CD4-positive, alpha-beta T cell treated with Interleukin-17A for 4 hours (primary cell): Measurements from ENCODE around the gene SMYD3.

Experiments used
- DNase-seq: peaks from one replicate; pipeline ENCODE4 v3.0.0-alpha.2; 2020; ENCODE audit warnings: mixed read lengths

SMYD3 gene

DNA sequence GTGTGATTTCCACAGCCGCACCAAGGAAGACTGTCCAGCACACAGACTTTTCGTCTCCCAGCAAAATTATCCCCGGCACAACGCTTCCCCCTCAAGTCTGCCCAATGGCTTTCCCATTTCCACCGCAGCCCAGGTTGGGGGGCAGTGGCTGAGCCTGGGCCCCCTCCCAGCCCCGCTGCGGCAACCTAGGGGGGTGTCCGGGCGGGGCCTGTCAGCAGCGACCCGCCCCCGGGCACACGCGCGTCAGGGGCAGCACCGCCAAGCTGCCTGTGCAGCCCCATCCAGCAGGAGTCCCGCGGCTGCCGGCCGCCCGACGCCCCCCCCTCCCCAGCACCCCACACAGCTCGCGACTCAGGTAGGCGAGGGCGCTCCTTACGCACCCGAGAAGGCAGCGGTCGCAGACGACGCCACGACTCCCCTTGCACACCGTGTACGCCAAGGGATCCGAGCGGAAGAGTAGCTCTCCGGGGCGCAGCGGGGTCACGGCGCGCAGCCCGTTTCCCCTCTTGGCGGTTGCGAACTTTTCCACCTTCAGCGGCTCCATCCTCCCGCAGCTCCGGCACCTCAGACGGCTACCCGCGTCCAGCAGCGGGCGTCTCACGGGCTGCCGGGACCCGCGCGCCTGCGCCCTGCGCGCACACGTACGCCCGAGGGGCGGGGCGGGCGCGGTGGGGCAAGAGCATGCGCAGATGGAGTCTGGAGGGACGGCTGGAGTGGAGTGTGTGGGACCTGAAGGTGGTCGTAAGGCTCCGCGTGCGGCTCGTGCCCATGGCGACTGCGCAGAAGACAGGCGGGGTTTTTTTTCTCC is at the start of gene SMYD3:
SMYD3 (minus strand) TSS at position 606 of the 808 bp plus-strand sequence.
- DNase-seq = peak; percentile 90

DNA sequence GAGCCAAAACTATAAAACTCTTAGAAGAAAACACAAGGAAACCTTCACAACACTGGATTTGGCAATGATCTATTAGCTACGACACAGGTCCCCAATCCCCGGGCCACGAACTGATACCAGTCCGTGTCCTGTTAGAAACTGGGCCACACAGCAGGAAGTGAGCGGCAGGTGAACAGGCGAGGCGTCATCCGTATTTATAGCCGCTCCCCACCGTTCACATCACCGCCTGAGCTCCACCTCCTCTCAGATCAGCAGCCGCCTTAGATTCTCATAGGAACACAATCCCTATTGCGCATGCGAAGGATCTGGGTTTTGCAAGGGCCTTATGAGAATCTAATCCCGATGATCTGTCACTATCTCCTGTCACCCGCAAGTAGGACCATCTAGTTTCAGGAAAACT is 47.1 kb upstream of the SMYD3 start:
- DNase-seq = no peak

DNA sequence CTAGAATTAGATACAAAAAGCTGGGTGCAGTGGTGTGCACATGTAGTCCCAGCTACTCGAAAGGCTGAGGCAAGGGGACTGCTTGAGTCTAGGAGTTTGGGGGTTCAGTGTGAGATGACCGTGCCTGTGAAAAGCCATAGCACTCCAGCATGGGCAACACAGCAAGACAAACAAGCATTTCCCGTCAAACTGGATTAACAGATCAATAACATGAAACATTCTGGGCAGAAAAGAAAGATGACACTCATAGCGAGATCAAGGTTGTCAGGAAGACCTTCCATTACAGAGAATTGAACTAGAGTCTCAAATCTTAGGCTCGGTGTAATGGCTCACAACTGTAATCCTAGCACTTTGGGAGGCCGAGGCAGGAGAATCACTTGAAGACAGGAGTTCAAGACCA is 45.0 kb upstream of the SMYD3 start:
- DNase-seq = no peak

DNA sequence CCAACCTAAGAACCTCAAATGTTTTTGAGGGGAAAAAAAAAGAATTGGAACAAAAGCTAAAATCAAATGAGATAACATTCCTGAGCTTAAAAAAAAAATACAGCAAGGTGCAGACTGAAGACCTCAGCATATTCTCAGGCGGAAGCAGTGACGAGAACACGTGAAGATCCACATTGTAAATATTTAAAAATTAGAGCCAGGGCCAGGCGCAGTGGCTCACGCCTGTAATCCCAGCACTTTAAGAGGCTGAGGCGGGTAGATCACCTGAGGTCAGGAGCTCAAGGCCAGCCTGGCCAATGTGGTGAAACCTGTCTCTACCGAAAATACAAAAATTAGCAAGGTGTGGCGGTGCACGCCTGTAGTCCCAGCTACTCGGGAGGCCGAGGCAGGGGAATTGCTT is 43.3 kb upstream of the SMYD3 start:
- DNase-seq = no peak

DNA sequence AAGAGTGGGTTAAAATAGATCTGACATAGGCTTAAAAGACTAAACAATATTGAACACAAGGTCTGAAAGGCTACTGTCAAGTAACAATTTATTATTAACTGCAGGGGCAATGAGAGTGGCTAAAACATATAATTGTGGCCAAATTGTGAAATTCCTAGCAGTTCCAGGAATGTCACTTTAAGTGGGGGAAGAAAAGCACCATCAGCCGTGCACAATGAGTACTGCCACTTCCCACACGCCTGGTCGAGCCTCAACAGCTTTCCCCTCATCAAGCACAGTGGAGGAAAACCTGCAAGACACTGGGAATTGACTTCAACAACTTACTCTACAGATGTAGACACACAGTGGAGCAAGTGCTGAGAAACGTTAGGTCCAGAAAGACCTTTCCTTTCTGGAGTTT is 42.6 kb upstream of the SMYD3 start:
- no peak for DNase-seq

DNA sequence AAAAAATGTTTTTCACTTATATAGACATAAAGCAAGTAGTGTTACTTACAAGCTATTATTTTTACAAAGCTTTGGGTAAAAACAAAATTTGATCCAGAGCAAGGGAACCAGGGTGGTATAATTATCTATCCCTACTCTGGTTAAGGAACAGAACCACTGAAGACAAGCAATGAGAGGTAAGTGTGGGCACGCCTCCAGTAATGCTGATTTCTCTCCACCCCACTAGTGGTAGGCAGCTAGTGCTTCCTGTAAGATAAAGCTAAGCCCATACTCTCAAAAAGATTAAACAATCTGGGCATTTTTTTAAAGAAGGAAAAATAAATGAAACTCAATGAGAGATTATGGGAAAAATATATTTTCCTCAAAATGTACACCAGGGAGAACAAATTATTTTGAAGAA is 36.9 kb upstream of the SMYD3 start:
- no peak for DNase-seq

DNA sequence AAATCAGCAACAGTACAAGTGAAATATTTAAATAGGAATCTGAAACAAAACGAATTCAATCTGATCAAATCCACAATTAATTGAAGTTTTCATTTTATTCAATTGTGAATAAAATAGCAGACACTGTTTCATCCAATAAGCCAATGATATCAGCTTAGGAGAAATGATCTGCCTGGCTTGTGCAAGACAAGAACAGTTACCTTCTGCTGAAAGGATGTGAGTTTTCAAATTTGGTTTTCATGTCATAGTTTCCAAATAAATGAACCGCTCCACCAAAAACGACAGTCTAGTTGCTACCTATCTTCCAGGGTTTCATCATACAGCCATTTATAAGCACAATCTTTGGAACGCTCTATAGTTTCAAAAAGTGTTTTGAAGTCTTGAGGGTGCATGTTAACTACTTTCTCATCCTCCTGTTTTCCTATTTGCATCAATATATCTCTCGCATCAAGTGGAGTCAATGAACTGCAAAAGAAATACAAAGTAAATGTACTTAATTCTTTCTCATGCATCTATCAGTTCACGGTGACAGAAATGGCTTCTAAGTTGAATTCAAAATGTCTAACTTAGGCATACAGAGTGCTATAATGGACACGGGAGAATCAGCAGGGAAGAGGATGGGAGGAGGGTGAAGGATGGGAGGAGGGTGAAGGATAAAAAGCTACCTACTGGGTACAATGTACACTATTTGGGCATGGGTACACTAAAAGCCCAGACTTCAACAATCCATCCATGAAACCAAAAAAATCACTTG is 33.8 kb upstream of the SMYD3 start:
- DNase-seq = no peak

DNA sequence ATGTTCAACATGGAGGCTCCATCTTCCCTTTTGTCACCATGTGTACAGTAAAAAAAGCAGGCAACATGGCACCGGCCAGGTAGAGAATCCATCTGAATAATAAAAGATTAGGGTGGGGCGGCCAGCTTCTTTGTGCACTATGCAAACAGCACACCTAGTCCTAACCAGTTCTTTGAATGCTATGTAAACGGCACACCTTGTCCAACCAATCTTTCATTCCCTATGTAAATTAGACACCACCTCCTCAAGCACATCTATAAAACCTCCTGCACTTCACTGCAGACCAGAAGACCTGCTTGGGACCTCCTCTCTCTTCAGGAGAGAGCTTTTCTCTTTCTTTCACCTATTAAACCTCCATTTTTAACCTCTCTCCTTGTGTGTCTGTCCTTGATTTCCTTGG is 30.8 kb upstream of the SMYD3 start:
- DNase-seq = no peak

DNA sequence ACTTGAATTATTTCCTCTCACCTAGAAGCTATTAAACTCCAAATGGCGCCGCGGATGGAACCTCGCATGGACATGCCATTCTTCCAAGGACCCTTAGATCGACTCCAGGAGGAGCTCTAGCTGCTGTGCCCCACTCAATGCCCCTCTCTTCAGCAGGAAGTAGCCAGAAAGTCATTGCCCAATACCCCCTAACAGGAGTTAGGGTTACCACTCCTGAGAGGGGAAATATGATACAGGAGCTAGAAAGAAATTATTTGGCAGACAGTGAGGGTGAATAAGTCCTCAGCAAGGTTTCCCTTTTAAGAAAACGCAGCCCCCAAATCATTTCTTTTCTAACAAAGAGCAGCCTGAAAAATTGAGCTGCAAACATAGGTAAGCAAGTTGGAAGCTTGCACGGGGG is 30.4 kb upstream of the SMYD3 start:
- DNase-seq = no peak

DNA sequence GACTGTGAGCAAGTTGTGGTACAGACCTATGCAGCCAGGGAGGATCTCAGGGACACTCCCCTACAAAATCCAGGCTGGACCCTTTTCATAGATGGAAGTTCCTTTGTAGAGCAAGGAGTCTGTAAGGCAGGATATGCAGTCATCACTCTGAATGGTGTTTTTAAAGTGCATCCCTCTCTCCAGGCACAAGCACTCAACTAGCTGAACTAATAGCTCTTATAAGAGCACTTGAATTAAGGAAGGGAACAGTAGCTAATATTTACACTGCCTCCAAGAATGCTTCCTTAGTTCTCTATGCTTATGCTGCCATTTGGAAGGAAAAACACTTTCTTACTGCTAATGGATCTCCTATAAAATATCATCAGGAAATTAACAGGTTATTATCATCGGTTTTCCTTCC is 27.0 kb upstream of the SMYD3 start:
- no peak for DNase-seq

DNA sequence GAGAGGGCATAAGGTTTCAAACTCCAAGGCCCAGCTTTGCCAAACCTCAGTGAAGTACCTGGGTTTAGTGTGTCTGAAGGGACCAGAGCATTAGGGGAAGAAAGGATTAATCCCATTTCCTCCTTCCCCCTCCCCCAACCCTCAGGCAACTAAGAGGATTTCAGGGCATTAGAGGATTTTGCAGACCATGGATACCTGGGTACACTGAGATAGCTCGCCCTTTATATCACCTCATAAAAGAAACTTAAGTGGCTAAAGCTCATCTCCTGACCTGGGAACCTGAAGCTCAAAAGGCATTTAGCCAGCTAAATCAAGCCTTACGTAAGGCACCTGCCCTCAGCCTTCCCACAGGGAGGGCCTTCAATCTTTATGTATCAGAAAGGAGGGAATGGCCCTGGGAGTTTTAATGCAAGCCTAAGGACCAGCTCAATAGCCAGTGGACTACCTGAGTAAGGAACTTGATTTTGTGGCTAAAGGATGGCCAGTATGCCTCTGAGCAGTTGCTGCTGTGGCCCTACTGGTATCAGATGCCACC is 26.4 kb upstream of the SMYD3 start:
- DNase-seq = no peak

DNA sequence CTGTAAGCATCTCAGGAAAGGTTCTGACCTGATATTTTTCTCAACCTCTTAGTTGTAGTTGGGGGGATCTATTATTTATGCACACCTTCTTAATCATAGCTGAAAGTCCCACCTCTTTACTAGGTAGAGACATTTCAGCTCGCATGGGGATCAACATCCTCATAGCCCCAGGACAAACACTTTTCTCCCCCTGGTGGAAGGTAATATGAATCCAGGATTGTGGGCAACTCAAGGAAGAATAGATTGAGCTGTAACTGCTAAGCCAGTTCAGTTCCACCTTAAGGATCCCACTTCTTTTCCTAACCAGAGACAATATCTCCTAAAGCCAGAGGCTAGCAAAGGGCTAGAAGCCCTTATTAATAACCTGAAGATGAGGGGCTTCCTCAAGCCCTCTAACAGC is 25.4 kb upstream of the SMYD3 start:
- DNase-seq = no peak

DNA sequence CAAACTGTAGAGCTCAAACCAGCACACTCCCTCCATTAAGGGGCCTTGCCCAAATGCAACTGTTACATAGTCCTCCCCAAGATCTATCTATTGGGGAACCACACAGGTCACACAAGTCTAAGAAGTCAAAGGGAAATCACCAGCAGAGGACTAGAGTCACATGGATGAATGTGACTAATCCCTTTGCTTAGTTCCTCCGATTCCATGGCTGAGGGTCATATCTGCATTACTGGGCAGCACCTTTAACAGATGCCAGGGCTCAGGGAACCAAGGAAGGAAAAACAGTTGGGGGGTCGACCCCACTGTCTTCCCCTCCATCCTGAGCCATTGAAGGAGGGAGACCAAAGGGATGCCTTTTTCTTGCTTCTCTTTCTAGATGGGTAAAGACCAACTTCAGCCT is 23.4 kb upstream of the SMYD3 start:
- no peak for DNase-seq

DNA sequence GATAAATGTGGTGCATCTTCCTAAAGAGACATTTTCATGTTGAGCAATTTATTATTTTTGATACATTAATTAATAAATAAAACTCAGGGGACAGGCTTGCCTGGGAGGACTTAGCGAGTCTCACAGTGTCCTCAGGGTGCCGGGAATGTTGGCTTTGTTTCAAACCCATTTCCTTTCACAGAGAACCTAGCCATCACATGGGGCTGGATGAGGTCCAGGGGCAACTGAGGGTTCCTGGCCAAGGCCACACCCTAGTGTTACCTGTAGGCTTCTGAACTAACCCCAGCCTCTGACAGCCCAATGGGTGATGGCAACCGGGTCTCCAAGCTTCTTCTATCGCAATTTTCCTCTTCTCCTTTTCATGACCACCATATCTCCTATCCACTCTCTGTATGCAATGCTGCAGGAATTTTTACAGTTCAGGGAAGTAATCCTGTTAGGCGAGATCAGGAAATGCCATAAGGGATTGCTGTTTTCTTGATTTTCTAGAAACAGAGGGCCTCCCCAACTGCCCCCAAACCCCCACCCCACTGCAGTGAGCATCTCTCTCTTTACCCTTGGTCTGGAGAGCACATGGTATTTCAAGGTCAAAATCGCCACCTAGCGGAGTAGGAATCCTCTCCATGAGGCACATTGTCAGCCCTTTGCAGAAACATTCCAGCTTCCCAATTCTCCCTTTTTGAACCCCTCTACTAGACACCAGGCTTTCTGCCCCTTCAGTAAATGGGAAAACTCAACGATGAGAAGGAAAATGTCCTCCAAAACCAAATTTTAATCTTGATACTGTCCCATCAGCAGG is 22.1 kb upstream of the SMYD3 start:
- DNase-seq = no peak

DNA sequence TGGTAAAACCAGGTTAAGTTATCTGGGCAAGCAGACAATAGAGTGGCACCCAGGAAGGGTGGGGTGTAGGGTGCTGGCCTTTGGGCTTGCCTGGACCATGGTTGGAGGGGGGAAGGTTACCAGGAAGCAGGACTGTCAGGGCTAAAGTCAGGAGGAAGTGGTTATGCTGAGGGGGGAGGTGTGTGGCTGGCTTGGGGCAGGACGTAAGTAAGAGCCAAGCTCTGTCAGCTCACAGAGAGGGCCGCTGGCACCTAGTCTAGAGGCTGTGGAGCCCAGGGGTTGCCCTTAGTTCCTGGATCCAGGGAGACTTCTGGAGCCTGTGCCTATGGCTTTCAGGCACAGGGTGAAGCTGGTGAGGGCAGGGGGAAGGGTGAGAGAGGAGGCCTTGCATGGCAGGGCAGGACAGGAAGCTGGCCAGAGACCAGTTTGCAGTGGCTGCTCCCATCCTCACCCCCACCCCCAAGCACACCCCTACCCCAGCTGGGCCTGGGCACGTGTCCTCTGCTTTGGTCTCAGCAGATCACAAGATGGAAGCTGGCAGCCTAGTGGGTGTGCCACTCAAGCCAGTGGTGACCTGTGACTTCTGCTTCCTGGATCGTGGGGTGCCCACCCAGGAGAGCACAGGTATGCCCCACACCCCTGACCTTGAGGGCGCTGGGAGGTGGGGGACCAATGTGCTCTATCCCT is 20.5 kb upstream of the SMYD3 start:
- DNase-seq = no peak

DNA sequence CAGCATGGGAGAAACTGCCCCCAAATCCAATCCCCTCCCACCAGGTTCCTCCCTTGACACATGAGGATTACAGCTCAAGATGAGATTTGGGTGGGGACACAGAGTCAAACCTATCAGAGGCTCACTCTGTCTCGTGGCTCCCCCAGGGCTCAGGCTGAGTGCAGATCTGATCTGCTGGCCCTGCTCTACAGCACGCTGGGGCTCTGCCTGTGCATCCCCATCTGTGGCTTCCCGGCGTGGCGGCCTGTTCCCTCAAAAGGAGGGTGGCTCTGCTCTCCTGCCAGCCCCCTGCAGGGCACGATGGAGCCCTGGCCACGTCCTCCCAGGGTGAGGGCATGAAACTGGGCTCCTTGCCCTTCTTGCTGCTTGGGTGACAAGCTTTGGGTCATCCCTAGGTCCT is 19.8 kb upstream of the SMYD3 start:
- DNase-seq = no peak

DNA sequence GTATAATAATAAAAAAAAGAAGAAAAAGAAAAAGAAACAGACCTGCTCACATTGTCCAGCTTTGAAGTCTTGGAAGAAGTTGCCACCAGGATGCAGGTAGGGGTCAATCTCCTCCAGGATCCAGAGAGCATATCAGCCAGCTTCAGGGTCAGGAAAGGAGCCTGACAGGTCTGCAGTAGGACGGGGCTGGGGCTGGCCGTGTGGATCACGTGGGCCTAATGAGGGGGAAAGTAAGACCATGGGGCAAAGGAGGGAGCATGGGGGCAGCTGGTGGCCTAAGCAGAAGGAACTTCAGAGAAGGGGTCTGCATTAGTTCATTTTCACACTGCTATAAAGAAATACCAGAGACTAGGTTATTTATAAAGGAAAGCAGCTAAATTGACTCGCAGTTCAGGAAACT is 19.3 kb upstream of the SMYD3 start:
- no peak for DNase-seq

DNA sequence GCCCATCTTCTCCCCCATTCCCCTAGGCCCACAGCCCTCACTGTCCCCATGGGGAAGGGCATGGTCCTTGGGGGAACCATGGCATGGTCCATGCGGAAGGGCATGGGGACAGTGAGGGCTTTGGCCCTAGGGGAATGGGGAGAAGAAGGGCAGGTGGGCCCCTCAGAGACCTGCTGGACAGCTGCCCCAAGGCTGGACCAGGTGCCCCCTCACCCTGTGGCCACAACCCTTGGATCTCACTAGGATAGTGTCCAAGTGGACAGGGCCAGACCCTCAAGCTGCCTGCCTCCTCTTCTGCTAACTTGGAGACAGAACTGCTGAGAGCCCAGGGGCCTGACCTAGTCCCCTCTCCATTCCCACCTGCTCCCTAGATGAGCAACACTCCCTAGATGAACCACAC is 12.4 kb upstream of the SMYD3 start:
- no peak for DNase-seq

DNA sequence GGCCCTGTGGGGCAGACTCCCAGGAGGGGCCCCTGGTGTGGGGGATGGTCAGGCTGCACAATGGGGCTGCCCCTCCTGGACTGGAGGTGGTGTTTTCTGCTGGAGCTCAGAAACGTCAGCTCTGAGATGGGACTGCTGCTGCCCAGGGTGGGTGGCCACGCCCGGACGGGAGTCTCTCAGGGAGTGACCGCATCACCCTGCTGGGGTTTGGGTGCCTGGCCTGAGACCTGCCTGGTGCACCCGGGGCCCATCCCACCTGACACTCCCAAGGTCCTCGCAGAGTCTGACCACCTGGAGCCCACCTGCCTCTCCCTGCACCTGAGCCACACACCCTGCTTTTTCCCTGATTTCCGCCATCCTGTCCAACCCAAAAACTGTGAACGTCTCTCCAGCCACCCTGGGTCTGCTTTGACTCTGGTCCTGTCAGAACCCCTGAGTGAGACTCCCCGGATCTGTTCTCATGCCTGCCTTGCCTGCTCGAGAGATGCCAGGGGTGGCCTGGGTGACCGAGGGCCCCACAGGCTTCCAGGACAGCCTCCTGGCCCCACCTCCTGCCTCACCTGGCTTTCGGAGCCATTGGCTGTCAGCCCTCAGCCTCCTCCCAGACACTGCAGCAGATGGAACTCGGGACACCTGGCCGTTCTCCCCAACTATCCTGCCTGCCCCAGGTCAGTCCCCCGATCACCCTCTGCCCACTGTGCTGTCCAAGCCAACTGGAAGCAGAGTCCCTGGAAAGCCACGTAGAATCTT is 11.6 kb upstream of the SMYD3 start:
- DNase-seq = no peak

DNA sequence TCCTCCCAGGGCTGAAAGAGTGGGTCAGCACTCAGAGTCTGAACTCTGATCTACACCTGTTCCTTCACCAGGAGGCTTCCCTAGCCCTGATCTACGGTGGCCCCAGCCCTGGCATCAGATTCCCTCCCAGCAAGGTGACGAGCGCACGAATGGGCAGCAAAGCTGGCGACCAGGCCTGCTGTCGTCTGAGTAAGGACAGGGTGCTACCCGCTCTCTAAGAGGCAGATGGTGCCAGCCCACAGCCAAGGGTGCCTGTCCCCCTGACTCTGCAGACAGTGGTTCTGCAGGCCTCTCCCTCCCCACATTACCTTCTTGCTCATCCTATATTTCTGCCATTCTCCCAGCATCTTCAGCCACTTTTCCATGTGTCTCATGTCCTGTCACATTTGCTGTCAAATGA is 10.3 kb upstream of the SMYD3 start:
- DNase-seq = no peak

DNA sequence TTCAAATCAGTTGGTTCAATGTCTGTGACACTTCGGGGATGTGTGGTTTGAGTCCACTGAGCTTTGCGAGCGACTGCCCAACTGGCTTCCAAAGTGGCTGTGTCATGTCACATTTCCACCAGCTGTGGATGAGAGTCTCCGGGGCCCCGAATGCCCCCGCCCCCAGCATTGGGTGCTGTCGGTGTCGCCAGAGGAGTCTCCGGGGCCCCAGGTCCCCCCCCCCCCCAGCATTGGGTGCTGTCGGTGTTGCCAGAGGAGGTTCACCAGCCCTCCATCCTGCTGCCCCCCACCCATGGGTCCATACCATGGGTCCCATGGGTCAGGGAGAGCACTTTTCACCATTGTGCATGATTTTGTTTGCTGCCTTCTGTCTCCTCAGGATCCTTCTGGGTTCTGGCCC is 9.0 kb upstream of the SMYD3 start:
- DNase-seq = no peak

DNA sequence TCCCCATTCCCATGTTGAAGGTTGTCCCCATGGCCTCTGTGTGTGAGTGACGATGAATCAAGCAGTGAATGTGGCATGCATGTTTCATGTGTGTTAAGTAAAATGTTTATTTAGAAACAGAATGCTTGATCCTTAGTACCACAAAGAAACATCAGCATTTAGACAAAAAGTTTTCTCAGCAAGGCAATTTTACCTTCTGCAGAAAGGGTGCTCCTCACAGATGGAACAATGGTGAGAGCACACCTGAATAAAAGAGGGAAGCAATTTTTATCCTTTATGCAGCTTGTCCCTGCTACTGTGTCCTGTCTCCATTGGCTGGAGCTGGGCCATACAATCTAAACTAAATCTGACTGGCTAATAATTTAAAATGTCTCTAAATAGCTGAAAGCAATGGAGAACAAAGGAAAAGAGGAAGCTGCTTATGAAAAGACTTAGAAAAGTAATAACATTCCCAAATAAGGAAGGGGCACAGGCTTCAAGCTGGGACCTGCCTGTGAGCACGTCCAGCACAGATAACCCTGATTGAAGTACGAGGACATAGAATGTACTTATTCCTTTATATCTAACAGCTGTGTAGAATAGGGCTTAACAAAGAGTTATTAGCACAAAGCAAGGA is 8.4 kb upstream of the SMYD3 start:
- no peak for DNase-seq
